Measurements from ENCODE around the gene GPC4.

The GPC4 gene

DNA sequence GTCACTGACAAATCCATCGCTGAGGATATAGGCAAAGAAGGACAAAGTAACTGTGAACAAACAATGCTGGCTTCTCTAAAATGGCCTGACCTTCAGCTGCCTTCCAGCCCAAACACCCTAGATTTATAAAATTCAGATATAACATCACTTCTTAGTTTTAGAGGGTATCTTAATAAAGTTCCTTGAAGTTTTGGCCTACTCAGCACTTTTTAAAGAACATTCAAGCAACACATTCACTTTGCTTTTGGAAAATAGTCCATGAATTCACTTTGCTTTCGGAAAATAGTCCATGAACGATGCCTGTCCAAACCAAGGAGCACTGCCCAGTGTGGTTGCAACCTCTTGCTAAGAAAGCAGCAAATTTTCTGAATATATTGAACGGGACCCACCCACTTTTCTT lies 142.1 kb downstream of the GPC4 start:
- no peak overlapping the region for H3K4me3 ChIP-seq (replicated peaks; ENCODE audit: low read depth, low read length)
- no peak for DNase-seq (ENCODE audit: low read depth)
- TF ChIP-seq, protein P1, sequence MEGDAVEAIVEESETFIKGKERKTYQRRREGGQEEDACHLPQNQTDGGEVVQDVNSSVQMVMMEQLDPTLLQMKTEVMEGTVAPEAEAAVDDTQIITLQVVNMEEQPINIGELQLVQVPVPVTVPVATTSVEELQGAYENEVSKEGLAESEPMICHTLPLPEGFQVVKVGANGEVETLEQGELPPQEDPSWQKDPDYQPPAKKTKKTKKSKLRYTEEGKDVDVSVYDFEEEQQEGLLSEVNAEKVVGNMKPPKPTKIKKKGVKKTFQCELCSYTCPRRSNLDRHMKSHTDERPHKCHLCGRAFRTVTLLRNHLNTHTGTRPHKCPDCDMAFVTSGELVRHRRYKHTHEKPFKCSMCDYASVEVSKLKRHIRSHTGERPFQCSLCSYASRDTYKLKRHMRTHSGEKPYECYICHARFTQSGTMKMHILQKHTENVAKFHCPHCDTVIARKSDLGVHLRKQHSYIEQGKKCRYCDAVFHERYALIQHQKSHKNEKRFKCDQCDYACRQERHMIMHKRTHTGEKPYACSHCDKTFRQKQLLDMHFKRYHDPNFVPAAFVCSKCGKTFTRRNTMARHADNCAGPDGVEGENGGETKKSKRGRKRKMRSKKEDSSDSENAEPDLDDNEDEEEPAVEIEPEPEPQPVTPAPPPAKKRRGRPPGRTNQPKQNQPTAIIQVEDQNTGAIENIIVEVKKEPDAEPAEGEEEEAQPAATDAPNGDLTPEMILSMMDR (IDR thresholded peaks at IDR 0.05; ENCODE audit: low read length, missing control alignments) = no peak

DNA sequence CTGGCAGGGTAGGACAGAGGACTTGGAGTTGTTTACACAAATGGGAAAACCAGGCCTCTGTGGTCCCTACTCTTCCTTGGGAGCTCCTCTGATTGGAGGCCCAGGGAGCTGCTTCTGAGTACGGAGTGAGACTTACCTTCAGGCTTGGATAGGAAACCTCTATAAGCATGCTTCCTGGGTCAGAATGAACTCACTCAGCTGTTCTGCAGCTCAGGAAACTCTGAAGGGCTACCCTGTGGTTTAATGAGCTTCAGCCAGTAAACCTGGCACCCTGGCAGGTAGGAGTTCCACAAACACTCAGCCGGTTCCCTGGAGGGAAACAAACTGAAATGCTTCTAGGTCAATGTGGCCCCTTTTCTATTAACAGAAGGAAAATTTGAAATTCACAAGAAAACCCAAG lies 146.1 kb downstream of the GPC4 start:
- no peak overlapping the region for H3K4me3 ChIP-seq (replicated peaks; ENCODE audit: low read depth, low read length)
- DNase-seq (ENCODE audit: low read depth) = no peak
- TF ChIP-seq, protein P1 (IDR thresholded peaks at IDR 0.05; ENCODE audit: low read length, missing control alignments) = no peak

DNA sequence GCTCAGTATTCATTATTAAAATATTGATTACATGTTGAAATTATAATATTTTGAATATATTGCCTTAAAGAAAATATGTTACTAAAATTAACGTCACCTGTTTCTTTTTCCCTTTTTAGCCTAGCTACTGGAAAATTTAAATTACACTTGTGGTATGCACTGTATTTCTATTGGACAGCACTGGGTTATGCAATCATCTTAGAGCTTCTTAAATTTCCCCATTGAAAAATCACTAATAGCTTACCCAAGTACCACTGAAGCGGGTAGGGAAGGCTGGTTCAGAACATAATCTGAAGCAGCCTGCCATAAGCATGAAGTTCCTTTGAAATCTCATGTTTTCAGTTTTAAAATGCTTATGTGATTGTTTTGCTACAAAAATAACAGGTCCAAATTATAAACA lies 147.7 kb downstream of the GPC4 start:
- H3K4me3 ChIP-seq (replicated peaks; ENCODE audit: low read depth, low read length) = no peak overlapping the region
- DNase-seq (ENCODE audit: low read depth) = no peak
- TF ChIP-seq, protein P1 (IDR thresholded peaks at IDR 0.05; ENCODE audit: low read length, missing control alignments) = no peak

DNA sequence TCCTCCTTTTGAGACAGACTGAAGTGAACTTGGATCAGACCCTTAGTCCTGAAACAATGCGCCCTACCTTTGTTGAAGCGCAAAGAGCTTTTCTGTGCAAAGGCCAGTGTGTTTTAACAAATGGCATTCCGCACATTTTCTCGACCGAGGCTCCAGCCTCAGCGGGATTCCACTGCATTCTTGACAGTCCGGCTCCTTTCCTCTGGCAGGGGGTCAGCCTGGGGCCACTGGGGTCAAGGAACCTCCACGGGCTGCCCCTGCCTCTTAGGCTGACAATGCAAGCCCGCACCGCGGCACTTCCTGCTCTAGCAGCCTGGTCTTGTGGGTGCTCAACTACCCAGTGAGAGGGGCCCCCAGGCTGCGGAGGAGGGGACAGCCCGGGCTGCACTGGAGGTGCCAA lies 150.0 kb downstream of the GPC4 start:
- no peak for DNase-seq (ENCODE audit: low read depth)
- no peak overlapping the region for H3K4me3 ChIP-seq (replicated peaks; ENCODE audit: low read depth, low read length)
- TF ChIP-seq, protein P1 (IDR thresholded peaks at IDR 0.05; ENCODE audit: low read length, missing control alignments) = no peak

DNA sequence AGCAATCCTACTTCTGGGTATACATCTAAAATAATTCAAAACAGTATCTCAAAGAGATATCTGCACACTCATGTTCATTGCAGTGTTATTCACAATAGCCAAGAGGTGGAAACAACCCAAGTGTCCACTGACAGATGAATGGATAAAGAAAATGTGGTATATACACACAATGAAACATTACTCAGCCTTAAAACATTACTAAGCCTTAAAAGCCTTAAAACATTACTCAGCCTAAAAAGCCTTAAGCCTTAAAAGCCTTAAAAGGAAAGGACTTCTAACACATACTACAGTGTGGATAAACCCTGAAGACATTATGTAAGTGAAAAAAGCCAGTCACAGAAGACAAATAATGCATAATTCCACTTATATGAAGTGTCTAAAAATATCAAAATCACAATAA lies 156.8 kb downstream of the GPC4 start:
- H3K4me3 ChIP-seq (replicated peaks; ENCODE audit: low read depth, low read length) = no peak overlapping the region
- TF ChIP-seq, protein P1 (IDR thresholded peaks at IDR 0.05; ENCODE audit: low read length, missing control alignments) = no peak
- no peak for DNase-seq (ENCODE audit: low read depth)

DNA sequence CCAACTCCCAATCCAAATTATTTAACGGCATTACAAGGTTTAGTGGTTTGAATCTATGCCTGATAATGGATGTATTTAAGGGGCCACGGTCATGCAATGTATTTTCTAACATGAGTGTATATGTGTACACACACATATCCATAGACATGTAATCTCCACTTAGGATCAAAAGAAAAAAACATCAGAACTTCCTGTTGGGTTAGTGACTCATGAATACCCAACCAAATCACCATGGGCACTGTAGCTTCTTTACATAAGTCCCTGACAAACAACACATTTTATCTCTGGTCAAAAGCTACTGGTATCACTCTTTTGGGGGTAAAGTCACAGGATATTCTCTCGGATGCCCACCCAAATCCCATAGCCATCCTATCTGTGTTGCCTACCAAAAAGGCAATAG lies 160.6 kb downstream of the GPC4 start:
- H3K4me3 ChIP-seq (replicated peaks; ENCODE audit: low read depth, low read length) = no peak overlapping the region
- TF ChIP-seq, protein P1 (IDR thresholded peaks at IDR 0.05; ENCODE audit: low read length, missing control alignments) = no peak
- DNase-seq (ENCODE audit: low read depth) = no peak

DNA sequence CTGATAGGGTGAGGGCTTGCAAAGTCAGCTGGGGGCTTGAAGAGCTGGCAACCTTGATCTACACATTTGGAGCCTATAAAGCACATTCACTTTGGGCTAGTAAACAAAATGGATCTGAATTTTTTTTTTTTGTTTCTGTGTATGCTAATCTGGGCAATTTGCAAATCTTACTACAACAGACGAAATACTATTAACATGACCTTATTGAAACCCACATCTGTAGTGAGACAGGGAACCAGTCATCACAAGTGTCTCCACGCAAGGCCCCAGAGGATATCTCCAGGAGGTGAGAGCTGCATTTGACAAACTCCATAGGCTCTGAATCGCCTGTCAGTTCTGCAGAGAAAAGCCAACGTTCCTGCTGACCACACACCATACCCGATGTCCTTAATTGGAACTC lies 164.1 kb downstream of the GPC4 start:
- no peak for DNase-seq (ENCODE audit: low read depth)
- TF ChIP-seq, protein P1 (IDR thresholded peaks at IDR 0.05; ENCODE audit: low read length, missing control alignments) = no peak

More for the DNA sequence above, 164.1 kb downstream of the GPC4 start:
- no peak overlapping the region for H3K4me3 ChIP-seq (replicated peaks; ENCODE audit: low read depth, low read length)

All from fibroblast of pulmonary artery (primary cell).